Dedifferentiated amniotic fluid mesenchymal stem cell (primary cell): Measurements from ENCODE around the gene CAPN5.
"Not testable (repeated sequence)": the region's sequence is repeated elsewhere in the genome, so short reads cannot be mapped to it uniquely, and the experiment has no call there.

Experiments used
- DNase-seq: peaks from one replicate; pipeline ENCODE4 v3.0.0-alpha.2; 2016; ENCODE audit errors: extremely low spot score

CAPN5 gene

DNA sequence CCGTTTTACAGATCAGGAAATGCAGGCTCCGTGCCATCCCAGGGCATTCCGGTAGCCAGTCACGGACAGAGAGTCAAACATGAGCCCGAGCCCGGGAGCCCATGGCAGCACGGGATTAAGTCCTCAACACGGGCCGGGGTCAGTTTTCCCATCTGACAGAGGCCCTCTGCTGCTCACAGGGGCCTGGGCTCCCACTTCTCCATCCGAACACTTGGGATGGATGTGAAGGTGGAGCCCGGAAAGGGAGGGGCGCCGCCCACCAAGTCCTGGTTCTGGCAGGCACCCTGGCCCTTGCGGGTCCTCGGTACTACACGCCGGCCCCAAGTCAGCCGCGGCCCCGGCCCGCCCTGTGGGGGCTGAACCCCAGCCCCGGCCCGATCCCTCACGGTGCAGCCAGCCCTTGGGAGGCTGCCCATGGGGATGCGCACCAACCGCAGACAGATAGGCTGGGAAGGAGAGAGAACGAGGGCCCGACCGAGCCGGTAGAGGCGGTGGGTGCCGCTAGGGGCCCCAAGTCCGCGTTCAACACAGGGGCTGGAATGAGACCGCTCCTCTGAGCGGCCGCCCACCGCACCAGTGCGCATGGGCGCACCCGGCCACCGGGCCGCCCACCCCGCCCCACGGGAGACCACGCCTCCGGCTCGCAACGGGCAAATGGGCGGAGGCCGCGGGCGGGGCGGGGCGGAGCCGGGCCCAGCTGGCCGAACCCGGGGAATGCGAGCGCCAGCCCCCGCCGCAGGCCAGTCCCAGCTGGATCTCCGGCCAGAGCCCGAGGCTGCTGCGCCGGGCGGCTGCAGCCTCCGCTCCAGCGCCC is at the start of gene CAPN5:
Gene CAPN5 (plus strand): TSS at position 743 of the 814 bp plus-strand sequence. CDS start 17,916 bp downstream, outside the sequence.
- peak; percentile 80 for DNase-seq

- not testable (repeated sequence) for DNase-seq
Observed at GRCh38 chr11:77018396-77018924, 48.3 kb upstream of the CAPN5 start.

GRCh38 chr11:77019976-77020595 is 46.7 kb upstream of the CAPN5 start:
- DNase-seq = no peak

- DNase-seq = no peak
Observed at GRCh38 chr11:77020734-77021133, 46.0 kb upstream of the CAPN5 start.

GRCh38 chr11:77024745-77025144 is 42.0 kb upstream of the CAPN5 start:
- no peak for DNase-seq

DNA sequence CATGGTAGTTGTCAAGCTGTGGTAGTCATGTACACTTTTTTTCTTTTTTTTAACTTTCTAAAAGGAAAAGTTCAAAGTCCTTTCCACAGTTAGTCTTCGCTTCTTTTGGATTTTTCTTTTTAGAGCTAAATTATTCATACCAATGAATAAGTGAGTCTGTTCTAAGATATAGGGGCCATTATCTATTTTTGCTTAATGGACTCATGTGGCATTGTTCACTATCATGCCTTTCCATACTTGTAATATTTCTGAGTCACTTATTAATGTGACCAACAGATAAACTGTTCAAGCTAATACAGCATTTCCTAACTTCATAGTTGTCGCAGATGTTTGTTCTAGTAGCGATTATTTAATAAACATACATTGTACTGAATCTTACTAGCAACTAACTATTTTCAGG is 40.5 kb upstream of the CAPN5 start:
- no peak for DNase-seq

- no peak for DNase-seq
Observed at GRCh38 chr11:77026743-77027142, 40.0 kb upstream of the CAPN5 start.

- no peak for DNase-seq
Observed at GRCh38 chr11:77027275-77027674, 39.5 kb upstream of the CAPN5 start.

DNA sequence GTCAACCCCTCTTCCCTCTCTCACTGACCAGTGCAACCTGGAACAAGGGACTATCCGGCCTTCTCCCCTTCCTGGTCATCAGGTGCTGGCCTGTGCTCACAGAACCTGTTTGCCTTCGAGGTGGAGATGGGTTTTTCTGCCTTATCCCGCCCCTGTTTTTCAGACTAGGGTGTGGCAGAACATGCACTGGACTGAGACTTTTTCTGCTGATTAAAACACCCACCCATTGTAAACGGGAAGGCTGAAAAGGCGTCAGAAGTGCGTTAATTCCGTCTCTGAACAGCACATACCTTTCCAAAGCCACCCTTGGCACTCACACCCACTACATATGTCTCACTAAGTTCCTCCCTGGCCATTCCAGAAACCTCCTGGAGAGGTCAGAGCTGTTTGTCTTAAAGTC is 36.9 kb upstream of the CAPN5 start:
- DNase-seq = no peak

DNA sequence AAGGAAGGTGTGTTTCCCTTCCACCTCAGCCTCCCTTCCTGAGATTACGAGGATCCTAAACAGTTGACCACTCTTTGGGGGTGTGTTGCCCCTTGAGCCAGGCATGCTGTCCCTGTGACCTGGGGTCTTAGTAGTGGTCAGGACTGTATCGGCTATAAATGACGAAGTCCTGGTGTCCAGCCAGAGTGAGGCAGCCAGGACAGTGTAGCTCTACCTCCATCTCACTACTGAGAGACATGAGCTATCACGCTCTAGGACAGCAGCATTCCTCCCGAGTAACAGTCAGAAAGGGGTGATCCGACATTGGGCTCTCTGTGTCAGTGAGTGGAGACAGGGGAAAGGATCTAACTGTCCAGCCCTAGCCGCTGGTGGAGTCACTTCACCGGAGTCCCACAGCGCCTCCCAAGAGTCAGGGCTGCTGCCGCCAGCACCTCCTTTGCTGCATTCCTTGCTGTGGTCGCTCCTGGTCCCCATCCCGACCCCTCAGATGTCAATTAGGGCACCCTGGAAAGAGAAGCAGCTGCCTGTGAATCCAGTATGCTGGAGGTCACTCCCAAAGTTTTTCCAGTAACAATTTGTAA is 35.8 kb upstream of the CAPN5 start:
- no peak for DNase-seq

DNA sequence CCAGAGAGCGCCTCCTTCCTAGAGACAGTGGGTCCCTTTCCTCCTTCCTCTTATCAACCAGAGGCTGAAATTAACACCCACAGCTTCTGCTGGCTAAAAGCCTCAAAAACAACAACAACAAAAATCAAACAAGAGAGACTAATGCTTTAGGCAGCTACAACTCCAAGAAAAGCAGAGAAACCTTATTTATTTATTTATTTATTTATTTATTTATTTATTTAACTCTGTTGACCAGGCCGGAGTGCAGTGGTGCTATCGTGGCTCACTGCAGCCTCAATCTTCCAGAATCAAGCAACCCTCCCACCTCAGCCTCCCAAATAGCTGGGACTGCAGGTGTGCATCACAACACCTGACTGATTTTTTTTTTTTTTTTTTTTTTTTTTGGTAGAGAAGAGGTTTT is 35.2 kb upstream of the CAPN5 start:
- DNase-seq = no peak

- no peak for DNase-seq
Observed at GRCh38 chr11:77035039-77035438, 31.7 kb upstream of the CAPN5 start.

- DNase-seq = no peak
Observed at GRCh38 chr11:77035580-77035979, 31.2 kb upstream of the CAPN5 start.

- DNase-seq = no peak
Observed at GRCh38 chr11:77036398-77036797, 30.4 kb upstream of the CAPN5 start.

- DNase-seq = no peak
Observed at GRCh38 chr11:77037057-77037456, 29.7 kb upstream of the CAPN5 start.

- no peak for DNase-seq
Observed at GRCh38 chr11:77038029-77038824, 28.5 kb upstream of the CAPN5 start.

- no peak for DNase-seq
Observed at GRCh38 chr11:77038825-77039326, 27.9 kb upstream of the CAPN5 start.

DNA sequence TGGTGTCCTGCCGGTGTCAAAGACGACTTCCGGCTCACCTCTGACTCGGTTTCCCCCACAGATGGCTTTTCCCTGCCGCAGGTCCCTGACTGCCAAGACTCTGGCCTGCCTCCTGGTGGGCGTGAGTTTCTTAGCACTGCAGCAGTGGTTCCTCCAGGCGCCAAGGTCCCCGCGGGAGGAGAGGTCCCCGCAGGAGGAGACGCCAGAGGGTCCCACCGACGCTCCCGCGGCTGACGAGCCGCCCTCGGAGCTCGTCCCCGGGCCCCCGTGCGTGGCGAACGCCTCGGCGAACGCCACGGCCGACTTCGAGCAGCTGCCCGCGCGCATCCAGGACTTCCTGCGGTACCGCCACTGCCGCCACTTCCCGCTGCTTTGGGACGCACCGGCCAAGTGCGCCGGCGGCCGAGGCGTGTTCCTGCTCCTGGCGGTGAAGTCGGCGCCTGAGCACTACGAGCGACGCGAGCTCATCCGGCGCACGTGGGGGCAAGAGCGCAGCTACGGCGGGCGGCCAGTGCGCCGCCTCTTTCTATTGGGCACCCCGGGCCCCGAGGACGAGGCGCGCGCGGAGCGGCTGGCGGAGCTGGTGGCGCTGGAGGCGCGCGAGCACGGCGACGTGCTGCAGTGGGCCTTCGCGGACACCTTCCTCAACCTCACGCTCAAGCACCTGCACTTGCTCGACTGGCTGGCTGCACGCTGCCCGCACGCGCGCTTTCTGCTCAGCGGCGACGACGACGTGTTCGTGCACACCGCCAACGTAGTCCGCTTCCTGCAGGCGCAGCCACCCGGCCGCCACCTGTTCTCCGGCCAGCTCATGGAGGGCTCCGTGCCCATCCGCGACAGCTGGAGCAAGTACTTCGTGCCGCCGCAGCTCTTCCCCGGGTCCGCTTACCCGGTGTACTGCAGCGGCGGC is 27.0 kb upstream of the CAPN5 start:
- no peak for DNase-seq

GRCh38 chr11:77040401-77040777 is 26.4 kb upstream of the CAPN5 start:
- DNase-seq = no peak

- no peak for DNase-seq
Observed at GRCh38 chr11:77040889-77041288, 25.9 kb upstream of the CAPN5 start.
